Measurements from ENCODE around the gene TSPAN32. TPM values are rescaled to one million over a fixed set of nuclear protein-coding genes. Genes with fewer than 3 reads are reported as not detected.

The TSPAN32 gene
- total RNA-seq, 2 donors from 2014 or later = 0.40 to 0.62 TPM

- DNase-seq = no peak
- H3K36me3 ChIP-seq = no peaks in the 10 kb centered on the region
- no peaks in the 10 kb centered on the region for H3K9me3 ChIP-seq
- H3K4me1 ChIP-seq = no peaks in the 10 kb centered on the region
- no peaks in the 10 kb centered on the region for H3K27me3 ChIP-seq
- TF ChIP-seq, protein P1, sequence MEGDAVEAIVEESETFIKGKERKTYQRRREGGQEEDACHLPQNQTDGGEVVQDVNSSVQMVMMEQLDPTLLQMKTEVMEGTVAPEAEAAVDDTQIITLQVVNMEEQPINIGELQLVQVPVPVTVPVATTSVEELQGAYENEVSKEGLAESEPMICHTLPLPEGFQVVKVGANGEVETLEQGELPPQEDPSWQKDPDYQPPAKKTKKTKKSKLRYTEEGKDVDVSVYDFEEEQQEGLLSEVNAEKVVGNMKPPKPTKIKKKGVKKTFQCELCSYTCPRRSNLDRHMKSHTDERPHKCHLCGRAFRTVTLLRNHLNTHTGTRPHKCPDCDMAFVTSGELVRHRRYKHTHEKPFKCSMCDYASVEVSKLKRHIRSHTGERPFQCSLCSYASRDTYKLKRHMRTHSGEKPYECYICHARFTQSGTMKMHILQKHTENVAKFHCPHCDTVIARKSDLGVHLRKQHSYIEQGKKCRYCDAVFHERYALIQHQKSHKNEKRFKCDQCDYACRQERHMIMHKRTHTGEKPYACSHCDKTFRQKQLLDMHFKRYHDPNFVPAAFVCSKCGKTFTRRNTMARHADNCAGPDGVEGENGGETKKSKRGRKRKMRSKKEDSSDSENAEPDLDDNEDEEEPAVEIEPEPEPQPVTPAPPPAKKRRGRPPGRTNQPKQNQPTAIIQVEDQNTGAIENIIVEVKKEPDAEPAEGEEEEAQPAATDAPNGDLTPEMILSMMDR (IDR thresholded peaks at IDR 0.05) = no peak
- H3K4me3 ChIP-seq = no peak overlapping the region
- no peak overlapping the region for H3K9ac ChIP-seq (ENCODE audit: low read depth in 2 of 2, low read length in 2 of 2)
- H3K27ac ChIP-seq = no peak overlapping the region
- intact Hi-C loops (cut with DNase I) = no loop called here
Observed at GRCh38 chr11:2347308-2347830, 45.6 kb downstream of the TSPAN32 start.

GRCh38 chr11:2348986-2349385 is 47.2 kb downstream of the TSPAN32 start:
- H3K9me3 ChIP-seq = no peaks in the 10 kb centered on the region
- intact Hi-C loops (cut with DNase I) = no loop called here
- H3K9ac ChIP-seq (ENCODE audit: low read depth in 2 of 2, low read length in 2 of 2) = no peak overlapping the region
- no peaks in the 10 kb centered on the region for H3K4me1 ChIP-seq
- H3K4me3 ChIP-seq = no peak overlapping the region
- no peak overlapping the region for H3K27ac ChIP-seq
- H3K27me3 ChIP-seq = no peaks in the 10 kb centered on the region
- DNase-seq = no peak
- TF ChIP-seq, protein P1 (IDR thresholded peaks at IDR 0.05) = no peak
- no peaks in the 10 kb centered on the region for H3K36me3 ChIP-seq

- intact Hi-C loops (cut with DNase I) = no loop called here
Observed at GRCh38 chr11:2351701-2352100, 49.9 kb downstream of the TSPAN32 start.

DNA sequence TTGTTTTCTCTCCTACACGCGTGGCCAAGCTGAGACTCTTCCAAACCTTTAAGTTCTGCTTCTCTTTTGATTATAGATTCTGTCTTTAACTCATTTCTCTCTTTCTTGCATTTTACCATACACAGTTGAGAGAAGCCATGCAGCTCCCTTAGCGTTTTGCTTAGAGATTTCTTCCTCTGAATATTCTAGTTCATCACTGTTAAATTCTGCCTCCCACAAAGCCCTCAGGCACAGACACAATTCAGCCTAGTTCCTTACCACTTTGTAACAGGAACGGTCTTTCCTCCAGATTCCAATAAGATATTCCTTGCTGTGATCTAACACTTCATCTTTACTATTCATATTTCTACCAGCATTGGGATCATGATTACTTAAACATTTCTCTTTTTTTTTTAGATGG is 50.6 kb downstream of the TSPAN32 start:
- DNase-seq = no peak
- Histone ChIP-seq H3K36me3 (no peaks in the 10 kb centered on the region), H3K27me3 (no peaks in the 10 kb centered on the region), H3K4me3 (no peak overlapping the region), H3K9me3 (no peaks in the 10 kb centered on the region), H3K9ac (ENCODE audit: low read depth in 2 of 2, low read length in 2 of 2) (no peak overlapping the region), H3K4me1 (no peaks in the 10 kb centered on the region), H3K27ac (no peak overlapping the region)
- intact Hi-C loops (cut with DNase I) = no loop called here
- TF ChIP-seq, protein P1 (IDR thresholded peaks at IDR 0.05) = no peak

More at GRCh38 chr11:2351701-2352100, 49.9 kb downstream of the TSPAN32 start:
- Histone ChIP-seq H3K9ac (ENCODE audit: low read depth in 2 of 2, low read length in 2 of 2) (no peak overlapping the region), H3K27ac (no peak overlapping the region), H3K9me3 (no peaks in the 10 kb centered on the region), H3K4me1 (no peaks in the 10 kb centered on the region), H3K36me3 (no peaks in the 10 kb centered on the region), H3K27me3 (no peaks in the 10 kb centered on the region), H3K4me3 (no peak overlapping the region)
- TF ChIP-seq, protein P1 (IDR thresholded peaks at IDR 0.05) = no peak
- no peak for DNase-seq

DNA sequence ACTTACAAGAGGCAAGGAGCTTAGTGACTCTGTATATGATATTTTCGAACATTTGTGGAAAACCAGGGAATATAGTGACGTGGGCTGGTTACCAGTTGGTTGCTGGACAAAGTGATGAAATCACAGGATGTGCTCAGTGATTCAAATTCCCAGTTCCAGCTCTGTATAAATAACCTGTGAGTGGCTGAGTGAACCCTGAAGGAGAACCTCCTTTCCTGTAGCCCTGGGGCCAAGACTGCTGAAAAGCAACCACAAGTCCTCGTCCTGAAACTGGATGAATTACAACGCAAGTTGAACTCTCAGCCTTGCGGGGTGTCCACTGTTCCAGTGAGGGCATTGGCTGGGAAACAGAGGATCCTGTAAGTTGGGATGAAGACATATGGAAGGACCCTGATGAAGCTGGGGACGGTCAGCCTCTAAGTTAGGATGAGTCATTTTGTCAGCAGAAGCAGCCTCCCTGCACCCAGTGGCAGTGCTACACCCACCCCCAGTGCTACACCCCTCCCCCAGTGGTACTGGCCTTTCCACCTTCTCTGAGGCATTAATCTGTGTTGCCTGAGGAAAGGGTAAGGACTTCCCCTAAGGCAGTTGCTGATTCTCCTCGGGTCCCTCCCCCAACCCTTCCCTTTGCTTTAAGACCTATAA is 53.3 kb downstream of the TSPAN32 start:
- no peaks in the 10 kb centered on the region for H3K27me3 ChIP-seq
- intact Hi-C loops (cut with DNase I) = no loop called here
- no peak for DNase-seq
- H3K4me3 ChIP-seq = no peak overlapping the region
- H3K4me1 ChIP-seq = no peaks in the 10 kb centered on the region
- H3K9me3 ChIP-seq = no peaks in the 10 kb centered on the region
- no peaks in the 10 kb centered on the region for H3K36me3 ChIP-seq
- no peak overlapping the region for H3K27ac ChIP-seq
- TF ChIP-seq, protein P1 (IDR thresholded peaks at IDR 0.05) = no peak
- no peak overlapping the region for H3K9ac ChIP-seq (ENCODE audit: low read depth in 2 of 2, low read length in 2 of 2)
